ENCODE results near the gene CHD2.

GRCh38 chr15:92883876-92884435 lies 16.2 kb upstream of the CHD2 start:
- TF ChIP-seq, protein P1, sequence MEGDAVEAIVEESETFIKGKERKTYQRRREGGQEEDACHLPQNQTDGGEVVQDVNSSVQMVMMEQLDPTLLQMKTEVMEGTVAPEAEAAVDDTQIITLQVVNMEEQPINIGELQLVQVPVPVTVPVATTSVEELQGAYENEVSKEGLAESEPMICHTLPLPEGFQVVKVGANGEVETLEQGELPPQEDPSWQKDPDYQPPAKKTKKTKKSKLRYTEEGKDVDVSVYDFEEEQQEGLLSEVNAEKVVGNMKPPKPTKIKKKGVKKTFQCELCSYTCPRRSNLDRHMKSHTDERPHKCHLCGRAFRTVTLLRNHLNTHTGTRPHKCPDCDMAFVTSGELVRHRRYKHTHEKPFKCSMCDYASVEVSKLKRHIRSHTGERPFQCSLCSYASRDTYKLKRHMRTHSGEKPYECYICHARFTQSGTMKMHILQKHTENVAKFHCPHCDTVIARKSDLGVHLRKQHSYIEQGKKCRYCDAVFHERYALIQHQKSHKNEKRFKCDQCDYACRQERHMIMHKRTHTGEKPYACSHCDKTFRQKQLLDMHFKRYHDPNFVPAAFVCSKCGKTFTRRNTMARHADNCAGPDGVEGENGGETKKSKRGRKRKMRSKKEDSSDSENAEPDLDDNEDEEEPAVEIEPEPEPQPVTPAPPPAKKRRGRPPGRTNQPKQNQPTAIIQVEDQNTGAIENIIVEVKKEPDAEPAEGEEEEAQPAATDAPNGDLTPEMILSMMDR (IDR thresholded peaks at IDR 0.05): no peak
- no peak for TF ChIP-seq POLR2AphosphoS5 (IDR thresholded peaks at IDR 0.05; ENCODE audit: insufficient read depth in 1 of 2, low read depth in 1 of 2)
